GM23338 (cell line): ENCODE data around the gene DMRT2. TPM values are rescaled to one million over a fixed set of nuclear protein-coding genes. Genes with fewer than 3 reads are reported as not detected.

ENCODE experiments used
- ATAC-seq: fragments of 200-7000 bp; cut with Tn5 transposase; 3 replicates; pipeline ENCODE4 v1.9.1; 2020
- DNase-seq: peaks from one replicate; pipeline ENCODE4 v3.0.0-alpha.2; 2015; ENCODE audit warnings: low spot score
- H2AFZ ChIP-seq: fragments of 200-600 bp; sonication (generic); 2 replicates; pipeline ENCODE4 v1.8.0; 2016; ENCODE audit warnings: antibody characterized with exemption, mild to moderate bottlenecking, moderate library complexity
- H3F3A ChIP-seq: fragments of 200-600 bp; sonication (generic); replicated peaks from 2 replicates; pipeline ENCODE4 v1.8.0; 2017; ENCODE audit warnings: antibody characterized with exemption, mixed run types, low read depth
- H3K27ac ChIP-seq: fragments of 200-600 bp; sonication (generic); 2 replicates; pipeline ENCODE4 v1.6.1; 2016; ENCODE audit warnings: low read depth
- H3K27me3 ChIP-seq: fragments of 200-600 bp; sonication (generic); 2 replicates; pipeline ENCODE4 v1.8.0; 2016; ENCODE audit warnings: mild to moderate bottlenecking, mixed run types, moderate library complexity; ENCODE audit not compliant: insufficient read depth
- H3K36me3 ChIP-seq: fragments of 200-600 bp; sonication (generic); 2 replicates; pipeline ENCODE4 v1.8.0; 2016; ENCODE audit warnings: mild to moderate bottlenecking; ENCODE audit not compliant: insufficient read depth
- H3K4me1 ChIP-seq: fragments of 200-600 bp; sonication (generic); 2 replicates; pipeline ENCODE4 v1.8.0; 2016; ENCODE audit warnings: mild to moderate bottlenecking, moderate library complexity; ENCODE audit not compliant: insufficient read depth
- H3K4me2 ChIP-seq: fragments of 200-600 bp; sonication (generic); 2 replicates; pipeline ENCODE4 v1.7.1; 2017; ENCODE audit warnings: mixed run types
- H3K4me3 ChIP-seq: fragments of 200-600 bp; sonication (generic); 2 replicates; pipeline ENCODE4 v1.6.1; 2016; ENCODE audit warnings: mixed run types
- H3K79me2 ChIP-seq: fragments of 200-600 bp; sonication (generic); replicated peaks from 2 replicates; pipeline ENCODE4 v1.8.0; 2017; ENCODE audit warnings: mild to moderate bottlenecking; ENCODE audit not compliant: insufficient read depth
- H3K9me2 ChIP-seq: fragments of 200-600 bp; sonication (generic); 2 replicates; pipeline ENCODE4 v1.8.0; 2017; ENCODE audit not compliant: insufficient read depth
- H4K20me1 ChIP-seq: fragments of 200-600 bp; sonication (generic); replicated peaks from 2 replicates; pipeline ENCODE4 v1.8.0; 2017; ENCODE audit warnings: mild to moderate bottlenecking; ENCODE audit not compliant: insufficient read depth
- H3K27ac Mint-ChIP-seq: 2 replicates; pipeline ENCODE4 v1.8.0; 2020; ENCODE audit warnings: inconsistent platforms, mild to moderate bottlenecking, moderate library complexity, mixed read lengths
- H3K27me3 Mint-ChIP-seq: 3 replicates; pipeline ENCODE4 v1.8.0; 2022; ENCODE audit warnings: low read depth, mild to moderate bottlenecking, moderate library complexity, mixed read lengths, inconsistent platforms; ENCODE audit not compliant: insufficient read depth, poor library complexity
- H3K36me3 Mint-ChIP-seq: 3 replicates; pipeline ENCODE4 v1.8.0; 2021; ENCODE audit warnings: low read depth, mild to moderate bottlenecking, inconsistent platforms, moderate library complexity, mixed read lengths
- H3K4me1 Mint-ChIP-seq: 3 replicates; pipeline ENCODE4 v1.8.0; 2020; ENCODE audit warnings: mild to moderate bottlenecking, inconsistent platforms, mixed read lengths
- H3K4me3 Mint-ChIP-seq: 3 replicates; pipeline ENCODE4 v1.8.0; 2021; ENCODE audit warnings: moderate library complexity, mild to moderate bottlenecking, inconsistent platforms, mixed read lengths
- H3K9me3 Mint-ChIP-seq: 3 replicates; pipeline ENCODE4 v1.8.0; 2020; ENCODE audit warnings: moderate library complexity, mild to moderate bottlenecking, inconsistent platforms, mixed read lengths
- CREB1 ChIP-seq: fragments of 250-450 bp; sonication (Bioruptor Pico); IDR thresholded peaks from 2 replicates; pipeline ENCODE4 v1.5.0; 2020; ENCODE audit warnings: low read depth, mild to moderate bottlenecking, moderate library complexity
- CTCF ChIP-seq, 2 experiments: fragments of 200-600 bp in 1 of 2; sonication (generic) in 1 of 2; conservative IDR thresholded peaks; 2 replicates each; pipeline versions ENCODE4 v1.5.1 to v1.6.1; 2016 to 2017; ENCODE audit warnings: antibody characterized with exemption in 2 of 2, low read depth in 2 of 2, mild to moderate bottlenecking in 2 of 2, moderate library complexity in 1 of 2
- ETS1 ChIP-seq: IDR thresholded peaks from 2 replicates; pipeline ENCODE4 v1.6.1; 2016; ENCODE audit warnings: antibody characterized with exemption
- EZH2 ChIP-seq: fragments of 200-600 bp; sonication (generic); IDR thresholded peaks from one replicate; pipeline ENCODE4 v1.8.0; 2017; ENCODE audit warnings: antibody characterized with exemption, mild to moderate bottlenecking, low read depth; ENCODE audit not compliant: unreplicated experiment
- EZH2phosphoT487 ChIP-seq: fragments of 200-600 bp; sonication (generic); IDR thresholded peaks from one replicate; pipeline ENCODE4 v1.8.1; 2018; ENCODE audit warnings: antibody characterized with exemption; ENCODE audit not compliant: unreplicated experiment
- JUNB ChIP-seq: IDR thresholded peaks from one replicate; pipeline ENCODE4 v1.6.1; 2016; ENCODE audit warnings: antibody characterized with exemption; ENCODE audit not compliant: unreplicated experiment
- NANOG ChIP-seq: IDR thresholded peaks from 2 replicates; pipeline ENCODE4 v1.6.1; 2016; ENCODE audit warnings: antibody characterized with exemption, borderline replicate concordance
- POLR2AphosphoS5 ChIP-seq: IDR thresholded peaks from 2 replicates; pipeline ENCODE4 v1.6.1; 2016; ENCODE audit warnings: antibody characterized with exemption, low read depth
- REST ChIP-seq: IDR thresholded peaks from one replicate; pipeline ENCODE4 v1.6.1; 2018; ENCODE audit warnings: antibody characterized with exemption; ENCODE audit not compliant: unreplicated experiment
- STAT1 ChIP-seq: IDR thresholded peaks from one replicate; pipeline ENCODE4 v1.6.1; 2016; ENCODE audit warnings: antibody characterized with exemption; ENCODE audit not compliant: unreplicated experiment
- ZNF114 ChIP-seq: fragments of 250-450 bp; sonication (Bioruptor Pico); IDR thresholded peaks from 2 replicates; pipeline ENCODE4 v1.5.0; 2020; ENCODE audit warnings: mild to moderate bottlenecking, moderate library complexity
- ZNF331 ChIP-seq: fragments of 250-450 bp; sonication (Bioruptor Pico); IDR thresholded peaks from 2 replicates; pipeline ENCODE4 v1.5.0; 2020; ENCODE audit warnings: low read depth, mild to moderate bottlenecking, moderate library complexity
- ZNF462 ChIP-seq: fragments of 250-450 bp; sonication (Bioruptor Pico); IDR thresholded peaks from 2 replicates; pipeline ENCODE4 v1.5.0; 2020; ENCODE audit warnings: mild to moderate bottlenecking, moderate library complexity
- polyA plus RNA-seq: library from polyadenylated mRNA; unstranded; fragments of >200 nt; fragmentation: Nextera tagmentation; extraction: Ambion mirVana; gene quantifications from 2 replicates; pipeline ENCODE4 v1.2.1, GENCODE V29; 2016
- total RNA-seq: library from RNA; depleted of rRNA; stranded (reverse); fragments of >200 nt; shearing (Covaris generic); gene quantifications from 2 replicates; pipeline ENCODE4 v1.2.3, GENCODE V29; 2014

Gene DMRT2
- total and polyA plus RNA-seq, 2 experiments from 2014 or later: not detected

- H3K4me2 ChIP-seq: no peak overlapping the region
- peaks cover 4% of the 10 kb centered on the region; the same call in 2 of the 3 replicates for H3K4me1 Mint-ChIP-seq
- no peaks in the 10 kb centered on the region for H3K36me3 ChIP-seq
- no peak for ATAC-seq
- H3K9me3 Mint-ChIP-seq: no peaks in the 10 kb centered on the region; the same call in 2 of the 3 replicates
- TF ChIP-seq ZNF114 (CRISPR knock-in tag) (no peak), CTCF (conservative IDR thresholded peaks at IDR 0.05; ENCODE audit: low read depth in 2 of 2) (no peak), ETS1 (no peak), JUNB (no peak), EZH2phosphoT487 (no peak), REST (no peak), EZH2 (no peak), ZNF462 (no peak), CREB1 (CRISPR knock-in tag) (no peak), POLR2AphosphoS5 (no peak), ZNF331 (CRISPR knock-in tag) (no peak), STAT1 (no peak), NANOG (no peak)
- H3K9me2 ChIP-seq: no peaks in the 10 kb centered on the region
- H3K4me3 Mint-ChIP-seq: no peak overlapping the region
- H3K4me1 ChIP-seq: no peaks in the 10 kb centered on the region
- H3K36me3 Mint-ChIP-seq: no peaks in the 10 kb centered on the region
- H3F3A ChIP-seq: no peaks in the 10 kb centered on the region
- no peak overlapping the region for H3K27ac Mint-ChIP-seq
- no peak for DNase-seq
- no peak overlapping the region for H3K4me3 ChIP-seq
- no peak overlapping the region for H2AFZ ChIP-seq
- no peaks in the 10 kb centered on the region for H3K79me2 ChIP-seq
- no peak overlapping the region for H3K27ac ChIP-seq
- H4K20me1 ChIP-seq: no peaks in the 10 kb centered on the region
- no peaks in the 10 kb centered on the region for H3K27me3 ChIP-seq
- H3K27me3 Mint-ChIP-seq: peaks cover 4% of the 10 kb centered on the region
Observed at GRCh38 chr9:1086517-1086916, 36.4 kb downstream of the DMRT2 start.
